MM.1S (cell line): ENCODE data around the gene SYAP1.

Source experiments
- CTCF ChIP-seq: fragments of 300-600 bp; sonication (generic); IDR thresholded peaks from 2 replicates; pipeline ENCODE4 v1.5.1; 2016; ENCODE audit warnings: antibody characterized with exemption, low read length, mixed read lengths
- EZH2 ChIP-seq: fragments of 300-600 bp; sonication (generic); optimal IDR thresholded peaks from 2 replicates; pipeline ENCODE3; 2017; ENCODE audit warnings: low read depth, mild to moderate bottlenecking, antibody characterized with exemption, low read length, mixed read lengths
- EZH2phosphoT487 ChIP-seq: fragments of 300-600 bp; sonication (generic); IDR thresholded peaks from 2 replicates; pipeline ENCODE4 v1.6.1; 2018; ENCODE audit warnings: antibody characterized with exemption, low read length

DNA sequence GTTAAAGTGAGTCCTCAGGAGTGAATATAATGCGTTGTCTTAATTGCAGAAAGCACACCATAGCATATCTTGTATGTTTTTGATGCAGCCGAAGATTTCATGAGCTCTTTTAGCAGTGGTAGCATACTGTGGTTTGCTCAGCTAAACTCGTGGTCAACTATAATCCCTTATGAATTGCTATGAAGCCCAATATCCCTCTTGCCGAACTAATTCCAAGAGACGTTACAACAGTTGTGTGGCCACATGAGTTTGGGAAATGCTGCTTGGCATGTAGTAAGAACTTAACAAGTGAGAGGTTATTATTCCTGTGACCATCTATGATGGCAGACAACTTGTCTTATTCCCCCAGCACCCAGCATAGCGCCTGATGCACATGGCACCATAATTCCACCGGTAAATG lies 30.7 kb downstream of the SYAP1 start:
- TF ChIP-seq CTCF (no peak), EZH2phosphoT487 (no peak), EZH2 (no peak)
